Spleen (tissue), 7 donors: ENCODE measurements around the gene PTPN6.

Experiments used
- POLR2A ChIP-seq, 3 donors: fragments of 450-650 bp; IDR thresholded peaks; one replicate each; pipeline ENCODE4 v1.5.1; 2017; ENCODE audit warnings: antibody characterized with exemption in 3 of 3, mild to moderate bottlenecking in 1 of 3
- POLR2AphosphoS5 ChIP-seq, 3 donors: sonication (generic); formaldehyde crosslinking; IDR thresholded peaks; one replicate each; pipeline ENCODE4 v1.5.1; 2017; ENCODE audit warnings: antibody characterized with exemption in 3 of 3
- TF ChIP-seq, protein P1 (sequence below), 11 experiments: fragments of 200-600 bp in 7 of 11; fragments of 450-650 bp in 4 of 11; sonication (generic) in 4 of 11; IDR thresholded peaks in 8 of 11; conservative IDR thresholded peaks in 3 of 11; 1 replicate in 7 of 11; 2 replicates in 4 of 11; pipeline versions ENCODE4 v1.4.0 to v1.8.0; 2016 to 2021; ENCODE audit warnings: antibody characterized with exemption in 11 of 11, inconsistent platforms in 4 of 11, mild to moderate bottlenecking in 1 of 11
- donor health status: DM: no; HTN: no; CAD: no; lungs with moderate emphysema.
- donor health status: DM: no; HTN: no; CAD: no.
- donor health status: DM: no; HTN: no; CAD: no.

DNA sequence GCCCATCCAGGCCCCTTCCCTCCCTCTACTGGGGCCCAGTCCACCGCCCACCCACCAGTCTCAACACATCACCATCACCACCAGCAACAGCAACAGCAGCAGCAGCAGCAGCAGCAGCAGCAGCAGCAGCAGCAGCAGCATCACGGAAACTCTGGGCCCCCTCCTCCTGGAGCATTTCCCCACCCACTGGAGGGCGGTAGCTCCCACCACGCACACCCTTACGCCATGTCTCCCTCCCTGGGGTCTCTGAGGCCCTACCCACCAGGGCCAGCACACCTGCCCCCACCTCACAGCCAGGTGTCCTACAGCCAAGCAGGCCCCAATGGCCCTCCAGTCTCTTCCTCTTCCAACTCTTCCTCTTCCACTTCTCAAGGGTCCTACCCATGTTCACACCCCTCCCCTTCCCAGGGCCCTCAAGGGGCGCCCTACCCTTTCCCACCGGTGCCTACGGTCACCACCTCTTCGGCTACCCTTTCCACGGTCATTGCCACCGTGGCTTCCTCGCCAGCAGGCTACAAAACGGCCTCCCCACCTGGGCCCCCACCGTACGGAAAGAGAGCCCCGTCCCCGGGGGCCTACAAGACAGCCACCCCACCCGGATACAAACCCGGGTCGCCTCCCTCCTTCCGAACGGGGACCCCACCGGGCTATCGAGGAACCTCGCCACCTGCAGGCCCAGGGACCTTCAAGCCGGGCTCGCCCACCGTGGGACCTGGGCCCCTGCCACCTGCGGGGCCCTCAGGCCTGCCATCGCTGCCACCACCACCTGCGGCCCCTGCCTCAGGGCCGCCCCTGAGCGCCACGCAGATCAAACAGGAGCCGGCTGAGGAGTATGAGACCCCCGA lies 14.3 kb upstream of the PTPN6 start:
- TF ChIP-seq, protein P1, sequence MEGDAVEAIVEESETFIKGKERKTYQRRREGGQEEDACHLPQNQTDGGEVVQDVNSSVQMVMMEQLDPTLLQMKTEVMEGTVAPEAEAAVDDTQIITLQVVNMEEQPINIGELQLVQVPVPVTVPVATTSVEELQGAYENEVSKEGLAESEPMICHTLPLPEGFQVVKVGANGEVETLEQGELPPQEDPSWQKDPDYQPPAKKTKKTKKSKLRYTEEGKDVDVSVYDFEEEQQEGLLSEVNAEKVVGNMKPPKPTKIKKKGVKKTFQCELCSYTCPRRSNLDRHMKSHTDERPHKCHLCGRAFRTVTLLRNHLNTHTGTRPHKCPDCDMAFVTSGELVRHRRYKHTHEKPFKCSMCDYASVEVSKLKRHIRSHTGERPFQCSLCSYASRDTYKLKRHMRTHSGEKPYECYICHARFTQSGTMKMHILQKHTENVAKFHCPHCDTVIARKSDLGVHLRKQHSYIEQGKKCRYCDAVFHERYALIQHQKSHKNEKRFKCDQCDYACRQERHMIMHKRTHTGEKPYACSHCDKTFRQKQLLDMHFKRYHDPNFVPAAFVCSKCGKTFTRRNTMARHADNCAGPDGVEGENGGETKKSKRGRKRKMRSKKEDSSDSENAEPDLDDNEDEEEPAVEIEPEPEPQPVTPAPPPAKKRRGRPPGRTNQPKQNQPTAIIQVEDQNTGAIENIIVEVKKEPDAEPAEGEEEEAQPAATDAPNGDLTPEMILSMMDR (IDR thresholded peaks at IDR 0.05 in 8 of 11, conservative IDR thresholded peaks at IDR 0.05 in 3 of 11) = peak in 1 of 11 experiments; percentile 23
- TF ChIP-seq POLR2AphosphoS5 (IDR thresholded peaks at IDR 0.05) (peak; percentile 56 to 67 (median 65)), POLR2A (IDR thresholded peaks at IDR 0.05) (no peak)
